Esophagus squamous epithelium (tissue), 5 donors: ENCODE results near the gene MBNL2. TPM values are rescaled to one million over a fixed set of nuclear protein-coding genes. Genes with fewer than 3 reads are reported as not detected.
"Not testable (repeated sequence)": the region's sequence is repeated elsewhere in the genome, so short reads cannot be mapped to it uniquely, and the experiment has no call there.

Experiments used
- DNase-seq: peaks from one replicate; lab custom pipeline; 2025; lab: John Stamatoyannopoulos, UW
- H3K27ac ChIP-seq, 4 donors: fragments of 200-600 bp; sonication (generic); one replicate each; pipeline ENCODE4 v1.5.1; 2016 to 2019; ENCODE audit warnings: mild to moderate bottlenecking in 1 of 4
- H3K27me3 ChIP-seq, 4 donors: fragments of 200-600 bp; sonication (generic); 1 replicate in 3 of 4; 2 replicates in 1 of 4; pipeline versions ENCODE4 v1.5.1 to v1.6.0; 2017 to 2021; ENCODE audit warnings: antibody characterized with exemption in 1 of 4
- H3K36me3 ChIP-seq, 3 donors: fragments of 200-600 bp; sonication (generic); one replicate each; pipeline ENCODE4 v1.5.1; 2016 to 2019
- H3K4me1 ChIP-seq, 3 donors: fragments of 200-600 bp; sonication (generic); one replicate each; pipeline ENCODE4 v1.5.1; 2017 to 2019
- H3K4me3 ChIP-seq, 4 donors: fragments of 200-600 bp; sonication (generic); 1 replicate in 3 of 4; 2 replicates in 1 of 4; pipeline ENCODE4 v1.5.1; 2016 to 2019; ENCODE audit warnings: mild to moderate bottlenecking in 2 of 4, moderate library complexity in 1 of 4
- H3K9me3 ChIP-seq, 3 donors: fragments of 200-600 bp; sonication (generic); one replicate each; pipeline ENCODE4 v1.5.1; 2016 to 2019
- CTCF ChIP-seq, 6 experiments: fragments of 450-650 bp in 4 of 6; fragments of 200-600 bp in 2 of 6; sonication (generic) in 2 of 6; IDR thresholded peaks; one replicate each; pipeline ENCODE4 v1.5.1; 2016 to 2019; ENCODE audit warnings: antibody characterized with exemption in 6 of 6, mild to moderate bottlenecking in 4 of 6, moderate library complexity in 4 of 6
- POLR2A ChIP-seq, 4 donors: fragments of 450-650 bp; IDR thresholded peaks; one replicate each; pipeline ENCODE4 v1.6.1; 2017; ENCODE audit warnings: antibody characterized with exemption in 4 of 4, mild to moderate bottlenecking in 4 of 4, moderate library complexity in 3 of 4
- WGBS, 2 donors: methylation state at CpG; one replicate each; pipeline ENCODE4 v1.1.5; 2018; 5-methylcytosine and 5-hydroxymethylcytosine counted together
- intact Hi-C: fragments of 100-400 bp; cut with DNase I; formaldehyde crosslinking; loops from one replicate; pipeline ENCODE4 v1.15.0; 2022
- total RNA-seq, 4 donors: library from RNA; depleted of rRNA; stranded (reverse); fragments of >200 nt; gene quantifications; one replicate each; pipeline ENCODE4 v1.1.0, GENCODE V29; 2016
- donor health status: DM: yes; HTN: yes; CAD: no.

Gene MBNL2
- total RNA-seq, 4 donors from 2014 or later, result 18.3 to 58.7 (median 29.7) TPM

DNA sequence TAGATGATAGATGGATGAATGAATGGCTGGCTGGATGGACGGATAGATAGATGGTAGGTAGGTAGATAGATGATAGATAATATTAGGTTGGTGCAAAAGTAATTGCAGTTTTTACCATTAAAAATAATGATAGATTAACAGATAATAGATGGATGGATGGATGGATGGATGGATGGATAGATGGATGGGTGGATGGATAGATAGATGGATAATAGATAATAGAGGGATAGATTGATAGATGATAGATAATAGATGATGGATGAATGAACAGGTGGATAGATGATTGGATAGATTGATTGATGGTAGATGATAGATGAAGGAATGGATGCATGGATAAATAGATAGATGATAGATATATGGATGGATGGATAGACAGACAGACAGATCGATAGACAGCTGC lies 124.0 kb downstream of the MBNL2 start:
- DNase-seq, result no peak
- Histone ChIP-seq H3K36me3 (peaks cover 7 to 69% (median 9%) of the 10 kb centered on the region in 3 donors), H3K4me3 (no peak overlapping the region), H3K4me1 (peaks cover 0 to 35% (median 4%) of the 10 kb centered on the region in 3 donors), H3K27ac (no peak overlapping the region), H3K27me3 (no peaks in the 10 kb centered on the region), H3K9me3 (peaks cover 0 to 4% (median 0%) of the 10 kb centered on the region in 3 donors)
- WGBS, 2 donors, result 90 to 96% methylated on average over 2 of the region's 2 CpGs
- TF ChIP-seq CTCF (IDR thresholded peaks at IDR 0.05), result no peak
- TF ChIP-seq POLR2A (IDR thresholded peaks at IDR 0.05), result no peak
- intact Hi-C loops, result no loop called here

GRCh38 chr13:97346561-97347254 lies 124.6 kb downstream of the MBNL2 start:
- DNase-seq, result no peak
- Histone ChIP-seq H3K36me3 (peaks cover 7 to 75% (median 9%) of the 10 kb centered on the region in 3 donors), H3K4me3 (no peak overlapping the region), H3K27me3 (no peaks in the 10 kb centered on the region), H3K27ac (no peak overlapping the region), H3K4me1 (peaks cover 0 to 31% (median 4%) of the 10 kb centered on the region in 3 donors), H3K9me3 (peaks cover 0 to 8% (median 0%) of the 10 kb centered on the region in 3 donors)
- TF ChIP-seq POLR2A (IDR thresholded peaks at IDR 0.05) (no peak), CTCF (IDR thresholded peaks at IDR 0.05) (no peak)
- intact Hi-C loops, result no loop called here
- WGBS, 2 donors, result 92 to 94% methylated on average over 18 to 31 of the region's 39 CpGs

GRCh38 chr13:97347255-97347932 lies 125.3 kb downstream of the MBNL2 start:
- DNase-seq, result no peak
- H3K9me3 ChIP-seq, result peaks cover 0 to 8% (median 0%) of the 10 kb centered on the region in 3 donors
- WGBS, 2 donors, result 85 to 91% methylated on average over 7 to 8 of the region's 9 CpGs
- H3K27ac ChIP-seq, result no peak overlapping the region
- TF ChIP-seq CTCF (IDR thresholded peaks at IDR 0.05) (no peak), POLR2A (IDR thresholded peaks at IDR 0.05) (no peak)
- H3K27me3 ChIP-seq, result no peaks in the 10 kb centered on the region
- intact Hi-C loops, result no loop called here
- no peak overlapping the region for H3K4me3 ChIP-seq
- H3K4me1 ChIP-seq, result peaks cover 0 to 27% (median 0%) of the 10 kb centered on the region in 3 donors
- H3K36me3 ChIP-seq, result peaks cover 7 to 81% (median 9%) of the 10 kb centered on the region in 3 donors

DNA sequence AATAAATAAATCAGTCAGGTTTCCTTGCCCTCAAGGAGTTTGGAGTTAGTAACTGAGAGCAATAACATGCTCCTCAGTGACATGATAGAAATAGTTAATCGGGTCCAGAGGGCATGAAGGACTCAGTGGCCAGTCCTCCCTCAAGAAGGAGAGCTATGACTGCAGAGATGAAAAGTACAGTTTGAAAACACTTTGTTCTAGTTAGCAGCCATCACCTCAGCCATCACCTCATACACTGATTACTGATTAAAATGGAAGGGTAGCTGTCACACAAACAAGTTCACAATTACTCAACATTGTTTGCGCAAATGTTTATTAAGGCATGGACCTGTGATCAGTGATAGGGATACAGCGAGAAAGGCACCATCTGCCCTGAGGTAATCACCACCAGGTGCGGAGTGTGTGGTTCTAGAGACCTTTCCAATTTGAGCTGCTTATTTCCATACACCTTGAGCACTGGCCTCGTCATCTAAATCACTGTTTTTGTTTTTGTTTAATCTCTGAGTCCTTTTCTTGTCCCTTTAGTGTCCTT lies 126.5 kb downstream of the MBNL2 start:
- H3K4me3 ChIP-seq, result no peak overlapping the region
- no peaks in the 10 kb centered on the region for H3K27me3 ChIP-seq
- peaks cover 7 to 82% (median 9%) of the 10 kb centered on the region in 3 donors for H3K36me3 ChIP-seq
- H3K9me3 ChIP-seq, result peaks cover 0 to 8% (median 0%) of the 10 kb centered on the region in 3 donors
- peaks cover 0 to 14% (median 0%) of the 10 kb centered on the region in 3 donors for H3K4me1 ChIP-seq
- 92 to 98% methylated on average over 5 of the region's 5 CpGs for WGBS, 2 donors
- no peak overlapping the region for H3K27ac ChIP-seq
- intact Hi-C loops, result no loop called here
- DNase-seq, result no peak
- TF ChIP-seq CTCF (IDR thresholded peaks at IDR 0.05) (no peak), POLR2A (IDR thresholded peaks at IDR 0.05) (no peak)

- intact Hi-C loops, result loop anchor here (10.0 kb wide), 1 partner anchor 327 kb away; no protein-coding TSS in a partner anchor
- H3K27ac ChIP-seq, H3K27me3 ChIP-seq, H3K9me3 ChIP-seq, H3K4me1 ChIP-seq, H3K4me3 ChIP-seq, DNase-seq: not testable (repeated sequence)
- H3K36me3 ChIP-seq, result peaks cover 0 to 70% (median 3%) of the 10 kb centered on the region in 3 donors
- 67 to 90% methylated on average over 1 of the region's 1 CpG for WGBS, 2 donors
Observed at GRCh38 chr13:97352012-97352411, 129.9 kb downstream of the MBNL2 start.
